Measurements from ENCODE around the gene WDR91. TPM values are rescaled to one million over a fixed set of nuclear protein-coding genes. Genes with fewer than 3 reads are reported as not detected.
"Not testable (repeated sequence)": the region's sequence is repeated elsewhere in the genome, so short reads cannot be mapped to it uniquely, and the experiment has no call there.

Gene WDR91
- polyA plus RNA-seq, 1 experiment: 6.3 TPM

DNA sequence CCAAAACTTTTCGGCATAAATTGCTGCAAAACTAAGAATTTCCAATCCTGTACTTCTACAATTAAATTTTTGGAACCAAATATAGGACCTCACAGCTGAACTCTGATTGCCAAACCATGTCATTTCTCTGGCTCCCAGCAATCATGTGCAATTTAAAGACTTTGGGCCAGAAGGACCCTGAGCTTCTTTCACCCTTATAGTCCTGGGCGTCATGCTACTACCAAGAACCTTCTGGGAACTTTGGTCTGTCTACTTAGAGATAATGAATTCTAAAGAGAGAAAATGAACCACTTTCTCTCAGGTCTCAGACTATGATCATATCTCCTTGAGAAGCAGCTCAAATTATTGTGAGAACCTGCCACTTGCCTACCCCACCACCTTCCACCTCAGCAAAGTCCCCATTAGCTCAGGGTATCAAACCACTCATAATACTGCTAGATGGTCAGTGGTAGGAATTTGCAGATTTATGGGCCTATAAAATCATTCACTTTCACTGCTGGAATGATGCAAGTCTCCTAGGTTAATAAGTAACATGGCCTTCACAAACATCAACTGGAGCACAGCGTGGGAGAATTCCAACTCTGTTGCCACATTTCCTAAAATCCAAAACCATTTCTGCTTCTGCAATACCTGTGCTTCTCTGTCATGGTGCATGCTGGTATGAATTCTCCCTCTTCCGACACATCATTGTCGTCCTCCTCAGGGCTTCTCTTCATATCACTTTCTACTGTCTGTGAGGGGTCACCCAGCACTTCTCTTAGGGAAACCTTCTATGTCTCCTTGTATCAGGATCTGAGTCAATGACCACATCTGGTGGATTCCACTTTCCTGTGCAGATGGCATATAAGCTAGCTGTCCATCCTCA lies 6.6 kb upstream of the WDR91 start:
- Histone ChIP-seq H3K27me3 (ENCODE audit: control insufficient read depth, insufficient read depth, low read length) (peaks cover 9% of the 10 kb centered on the region), H3K4me3 (ENCODE audit: low read depth, low read length) (no peak overlapping the region), H3K9me3 (ENCODE audit: control insufficient read depth, insufficient read depth, low read length) (no peaks in the 10 kb centered on the region), H3K27ac (ENCODE audit: low read depth, low read length) (no peak overlapping the region)
- ChIA-PET CTCF (interaction anchor here (0.5 kb wide), 1 partner anchor 14 kb away, joined by 4 read pairs; no protein-coding TSS in a partner anchor), POLR2A (no interaction called here)
- TF ChIP-seq, protein P1, sequence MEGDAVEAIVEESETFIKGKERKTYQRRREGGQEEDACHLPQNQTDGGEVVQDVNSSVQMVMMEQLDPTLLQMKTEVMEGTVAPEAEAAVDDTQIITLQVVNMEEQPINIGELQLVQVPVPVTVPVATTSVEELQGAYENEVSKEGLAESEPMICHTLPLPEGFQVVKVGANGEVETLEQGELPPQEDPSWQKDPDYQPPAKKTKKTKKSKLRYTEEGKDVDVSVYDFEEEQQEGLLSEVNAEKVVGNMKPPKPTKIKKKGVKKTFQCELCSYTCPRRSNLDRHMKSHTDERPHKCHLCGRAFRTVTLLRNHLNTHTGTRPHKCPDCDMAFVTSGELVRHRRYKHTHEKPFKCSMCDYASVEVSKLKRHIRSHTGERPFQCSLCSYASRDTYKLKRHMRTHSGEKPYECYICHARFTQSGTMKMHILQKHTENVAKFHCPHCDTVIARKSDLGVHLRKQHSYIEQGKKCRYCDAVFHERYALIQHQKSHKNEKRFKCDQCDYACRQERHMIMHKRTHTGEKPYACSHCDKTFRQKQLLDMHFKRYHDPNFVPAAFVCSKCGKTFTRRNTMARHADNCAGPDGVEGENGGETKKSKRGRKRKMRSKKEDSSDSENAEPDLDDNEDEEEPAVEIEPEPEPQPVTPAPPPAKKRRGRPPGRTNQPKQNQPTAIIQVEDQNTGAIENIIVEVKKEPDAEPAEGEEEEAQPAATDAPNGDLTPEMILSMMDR (IDR thresholded peaks at IDR 0.05; ENCODE audit: low read depth, low read length): no peak
- no peak for DNase-seq (ENCODE audit: low read depth, low spot score)

- ChIA-PET CTCF (no interaction called here), POLR2A (no interaction called here)
- no peaks in the 10 kb centered on the region; the same call in 1 of the 2 replicates for H3K9me3 ChIP-seq (ENCODE audit: control insufficient read depth, insufficient read depth, low read length)
- H3K27ac ChIP-seq (ENCODE audit: low read depth, low read length): no peak overlapping the region
- no peak for DNase-seq (ENCODE audit: low read depth, low spot score)
- TF ChIP-seq, protein P1 (IDR thresholded peaks at IDR 0.05; ENCODE audit: low read depth, low read length): no peak
- H3K27me3 ChIP-seq (ENCODE audit: control insufficient read depth, insufficient read depth, low read length): peaks cover 7% of the 10 kb centered on the region
- H3K4me3 ChIP-seq (ENCODE audit: low read depth, low read length): no peak overlapping the region
These were observed 4.4 kb upstream of the WDR91 start for GRCh38 chr7:135215698-135216097.

GRCh38 chr7:135215180-135215579 lies 3.9 kb upstream of the WDR91 start:
- Histone ChIP-seq H3K27me3 (ENCODE audit: control insufficient read depth, insufficient read depth, low read length) (peaks cover 4% of the 10 kb centered on the region), H3K4me3 (ENCODE audit: low read depth, low read length) (no peak overlapping the region), H3K9me3 (ENCODE audit: control insufficient read depth, insufficient read depth, low read length) (no peaks in the 10 kb centered on the region; the same call in 1 of the 2 replicates), H3K27ac (ENCODE audit: low read depth, low read length) (no peak overlapping the region)
- DNase-seq (ENCODE audit: low read depth, low spot score): no peak
- CTCF ChIA-PET: no interaction called here
- TF ChIP-seq, protein P1 (IDR thresholded peaks at IDR 0.05; ENCODE audit: low read depth, low read length): no peak
- POLR2A ChIA-PET: no interaction called here

GRCh38 chr7:135213831-135214230 lies 2.5 kb upstream of the WDR91 start:
- Histone ChIP-seq H3K27ac (ENCODE audit: low read depth, low read length) (no peak overlapping the region), H3K27me3 (ENCODE audit: control insufficient read depth, insufficient read depth, low read length) (no peaks in the 10 kb centered on the region), H3K4me3 (ENCODE audit: low read depth, low read length) (no peak overlapping the region), H3K9me3 (ENCODE audit: control insufficient read depth, insufficient read depth, low read length) (no peaks in the 10 kb centered on the region; the same call in 1 of the 2 replicates)
- ChIA-PET POLR2A (no interaction called here), CTCF (no interaction called here)
- TF ChIP-seq, protein P1 (IDR thresholded peaks at IDR 0.05; ENCODE audit: low read depth, low read length): no peak
- no peak for DNase-seq (ENCODE audit: low read depth, low spot score)

DNA sequence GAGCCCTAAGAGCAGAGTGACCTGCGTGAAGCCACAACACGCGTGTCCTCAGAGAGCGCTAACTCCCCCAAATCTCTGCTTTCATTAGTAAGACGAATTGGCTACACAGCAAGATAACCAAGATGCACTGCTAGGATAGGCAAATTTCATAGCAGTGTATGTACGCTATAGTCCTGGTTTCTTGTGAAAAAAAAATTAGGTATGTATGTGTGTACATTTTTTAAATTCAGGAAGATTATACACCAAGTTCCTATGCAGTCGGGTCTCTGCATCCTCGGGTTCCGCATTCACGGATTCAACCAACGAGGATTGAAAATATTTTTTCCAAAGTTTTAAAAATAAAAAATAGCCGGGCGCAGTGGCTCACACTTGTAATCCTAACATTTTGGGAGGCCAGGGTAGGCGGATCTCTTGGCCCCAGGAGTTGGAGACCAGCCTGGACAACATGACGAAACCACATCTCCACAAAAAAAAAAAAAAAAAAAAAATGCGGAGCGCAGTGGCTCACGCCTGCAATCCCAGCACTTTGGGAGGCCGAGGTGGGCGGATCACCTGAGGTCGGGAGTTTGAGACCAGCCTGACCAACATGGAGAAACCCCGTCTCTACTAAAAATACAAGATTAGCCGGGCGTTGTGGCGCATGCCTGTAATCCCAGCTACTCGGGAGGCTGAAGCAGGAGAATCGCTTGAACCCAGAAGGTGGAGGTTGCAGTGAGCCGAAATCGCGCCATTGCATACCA lies 790 bp upstream of the WDR91 start:
- Histone ChIP-seq H3K27ac (ENCODE audit: low read depth, low read length) (peak overlapping the region; percentile 82), H3K4me3 (ENCODE audit: low read depth, low read length) (peak overlapping the region; percentile 84)
- H3K9me3 ChIP-seq (ENCODE audit: control insufficient read depth, insufficient read depth, low read length); DNase-seq (ENCODE audit: low read depth, low spot score); H3K27me3 ChIP-seq (ENCODE audit: control insufficient read depth, insufficient read depth, low read length): not testable (repeated sequence)
- CTCF ChIA-PET: interaction anchor here (0.7 to 1.2 kb wide), 3 partner anchors 26 to 423 kb away, joined by 3 read pairs; no protein-coding TSS in a partner anchor
- POLR2A ChIA-PET: interaction anchor here (0.8 to 2.0 kb wide), 5 partner anchors 10 to 52 kb away, joined by 3 to 7 read pairs (median 4); partner anchors contain the start of gene CYREN
